Measurements from ENCODE around the gene CTSK. TPM values are rescaled to one million over a fixed set of nuclear protein-coding genes. Genes with fewer than 3 reads are reported as not detected.
"Not testable (repeated sequence)": the region's sequence is repeated elsewhere in the genome, so short reads cannot be mapped to it uniquely, and the experiment has no call there.

Gene CTSK
- total RNA-seq, 1 experiment from 2014 or later: 3.5 TPM

GRCh38 chr1:150796374-150796773 is 11.7 kb downstream of the CTSK start:
- Histone ChIP-seq H3K4me2 (ENCODE audit: low read length) (no peak overlapping the region), H3K9ac (ENCODE audit: low read length) (no peak overlapping the region), H3K36me3 (ENCODE audit: control insufficient read depth in 1 of 2, insufficient read depth in 2 of 2, low read length in 2 of 2) (no peaks in the 10 kb centered on the region), H3K79me2 (ENCODE audit: insufficient read depth, low read length) (no peaks in the 10 kb centered on the region), H3K9me2 (ENCODE audit: insufficient read depth) (no peaks in the 10 kb centered on the region), H3K4me1 (ENCODE audit: control insufficient read depth in 1 of 2, insufficient read depth in 2 of 2, low read length in 2 of 2) (no peaks in the 10 kb centered on the region), H3K9me3 (ENCODE audit: control insufficient read depth in 1 of 2, insufficient read depth in 1 of 2, low read depth in 1 of 2, low read length in 2 of 2) (no peaks in the 10 kb centered on the region), H4K20me1 (ENCODE audit: insufficient read depth) (no peaks in the 10 kb centered on the region), H3K27me3 (ENCODE audit: insufficient read depth, low read length) (no peaks in the 10 kb centered on the region), H3K4me3 (replicated peaks in 1 of 2; ENCODE audit: low read depth in 1 of 2, low read length in 2 of 2) (no peak overlapping the region), H3K27ac (ENCODE audit: low read depth, low read length) (no peak overlapping the region), H2AFZ (ENCODE audit: low read depth, low read length, poor library complexity, severe bottlenecking) (no peak overlapping the region)
- RAD21 ChIA-PET (ENCODE audit: low non-redundant PET in 1 of 2, low total read pairs in 2 of 2, uncharacterized antibody in 2 of 2, unreplicated experiment in 2 of 2): no interaction called here
- no TSS peak for BruUV-seq (replicated peaks)
- intact Hi-C loops (cut with micrococcal nuclease): no loop called here
- ATAC-seq: no peak
- TF ChIP-seq FOSL1 (IDR thresholded peaks at IDR 0.05; ENCODE audit: low read depth): no peak
- no peak for TF ChIP-seq CEBPB (IDR thresholded peaks at IDR 0.05; ENCODE audit: low read depth)
- no peak for TF ChIP-seq EGR1 (IDR thresholded peaks at IDR 0.05; ENCODE audit: low read depth)
- TF ChIP-seq MAX (IDR thresholded peaks at IDR 0.05): no peak
- no peak for TF ChIP-seq ELF1 (IDR thresholded peaks at IDR 0.05; ENCODE audit: borderline replicate concordance, low read depth)
- no peak for TF ChIP-seq POLR2AphosphoS5 (IDR thresholded peaks at IDR 0.05; ENCODE audit: low read depth, low read length)
- no peak for TF ChIP-seq EZH2 (IDR thresholded peaks at IDR 0.05)
- no peak for TF ChIP-seq JUND (IDR thresholded peaks at IDR 0.05)
- no peak for TF ChIP-seq SIN3A (IDR thresholded peaks at IDR 0.05; ENCODE audit: low read depth)
- no peak for TF ChIP-seq POLR2A (IDR thresholded peaks at IDR 0.05; ENCODE audit: borderline replicate concordance, extremely low read depth, insufficient read depth, insufficient read length)
- no peak for TF ChIP-seq RAD21 (IDR thresholded peaks at IDR 0.05; ENCODE audit: low read depth)
- TF ChIP-seq CBX3 (IDR thresholded peaks at IDR 0.05; ENCODE audit: low read depth): no peak
- no peak for TF ChIP-seq CTCF (IDR thresholded peaks at IDR 0.05 in 2 of 3, conservative IDR thresholded peaks at IDR 0.05 in 1 of 3; ENCODE audit: borderline replicate concordance in 1 of 3, insufficient read depth in 1 of 3, low read depth in 2 of 3, low read length in 2 of 3)
- no peak for TF ChIP-seq TCF7L2 (IDR thresholded peaks at IDR 0.05; ENCODE audit: borderline replicate concordance, extremely low read depth, insufficient read depth, insufficient read length)
- TF ChIP-seq EZH2phosphoT487 (IDR thresholded peaks at IDR 0.05; ENCODE audit: borderline replicate concordance): no peak
- no peak for TF ChIP-seq SRF (IDR thresholded peaks at IDR 0.05; ENCODE audit: low read depth)
- no peak for TF ChIP-seq ZNF274 (IDR thresholded peaks at IDR 0.05; ENCODE audit: low read depth, low read length)
- no peak for TF ChIP-seq SP1 (IDR thresholded peaks at IDR 0.05; ENCODE audit: low read depth)
- no peak for TF ChIP-seq ATF3 (IDR thresholded peaks at IDR 0.05)
- TF ChIP-seq, protein P1, sequence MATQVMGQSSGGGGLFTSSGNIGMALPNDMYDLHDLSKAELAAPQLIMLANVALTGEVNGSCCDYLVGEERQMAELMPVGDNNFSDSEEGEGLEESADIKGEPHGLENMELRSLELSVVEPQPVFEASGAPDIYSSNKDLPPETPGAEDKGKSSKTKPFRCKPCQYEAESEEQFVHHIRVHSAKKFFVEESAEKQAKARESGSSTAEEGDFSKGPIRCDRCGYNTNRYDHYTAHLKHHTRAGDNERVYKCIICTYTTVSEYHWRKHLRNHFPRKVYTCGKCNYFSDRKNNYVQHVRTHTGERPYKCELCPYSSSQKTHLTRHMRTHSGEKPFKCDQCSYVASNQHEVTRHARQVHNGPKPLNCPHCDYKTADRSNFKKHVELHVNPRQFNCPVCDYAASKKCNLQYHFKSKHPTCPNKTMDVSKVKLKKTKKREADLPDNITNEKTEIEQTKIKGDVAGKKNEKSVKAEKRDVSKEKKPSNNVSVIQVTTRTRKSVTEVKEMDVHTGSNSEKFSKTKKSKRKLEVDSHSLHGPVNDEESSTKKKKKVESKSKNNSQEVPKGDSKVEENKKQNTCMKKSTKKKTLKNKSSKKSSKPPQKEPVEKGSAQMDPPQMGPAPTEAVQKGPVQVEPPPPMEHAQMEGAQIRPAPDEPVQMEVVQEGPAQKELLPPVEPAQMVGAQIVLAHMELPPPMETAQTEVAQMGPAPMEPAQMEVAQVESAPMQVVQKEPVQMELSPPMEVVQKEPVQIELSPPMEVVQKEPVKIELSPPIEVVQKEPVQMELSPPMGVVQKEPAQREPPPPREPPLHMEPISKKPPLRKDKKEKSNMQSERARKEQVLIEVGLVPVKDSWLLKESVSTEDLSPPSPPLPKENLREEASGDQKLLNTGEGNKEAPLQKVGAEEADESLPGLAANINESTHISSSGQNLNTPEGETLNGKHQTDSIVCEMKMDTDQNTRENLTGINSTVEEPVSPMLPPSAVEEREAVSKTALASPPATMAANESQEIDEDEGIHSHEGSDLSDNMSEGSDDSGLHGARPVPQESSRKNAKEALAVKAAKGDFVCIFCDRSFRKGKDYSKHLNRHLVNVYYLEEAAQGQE (IDR thresholded peaks at IDR 0.05; ENCODE audit: low read depth): no peak
- DNase-seq (ENCODE audit: low read depth, low spot score): no peak
- CTCF ChIA-PET: no interaction called here
- POLR2A ChIA-PET: no interaction called here

GRCh38 chr1:150793778-150794177 is 14.3 kb downstream of the CTSK start:
- H3K27me3 ChIP-seq (ENCODE audit: insufficient read depth, low read length); H3K36me3 ChIP-seq (ENCODE audit: control insufficient read depth in 1 of 2, insufficient read depth in 2 of 2, low read length in 2 of 2); H3K9me2 ChIP-seq (ENCODE audit: insufficient read depth); H2AFZ ChIP-seq (ENCODE audit: low read depth, low read length, poor library complexity, severe bottlenecking); BruUV-seq (replicated peaks); H3K27ac ChIP-seq (ENCODE audit: low read depth, low read length); DNase-seq (ENCODE audit: low read depth, low spot score); H3K4me1 ChIP-seq (ENCODE audit: control insufficient read depth in 1 of 2, insufficient read depth in 2 of 2, low read length in 2 of 2); ATAC-seq; POLR2A ChIA-PET; H3K9ac ChIP-seq (ENCODE audit: low read length); CTCF ChIA-PET; H3K79me2 ChIP-seq (ENCODE audit: insufficient read depth, low read length); H3K4me3 ChIP-seq (replicated peaks in 1 of 2; ENCODE audit: low read depth in 1 of 2, low read length in 2 of 2); H4K20me1 ChIP-seq (ENCODE audit: insufficient read depth); H3K9me3 ChIP-seq (ENCODE audit: control insufficient read depth in 1 of 2, insufficient read depth in 1 of 2, low read depth in 1 of 2, low read length in 2 of 2); H3K4me2 ChIP-seq (ENCODE audit: low read length); intact Hi-C loops (cut with micrococcal nuclease); RAD21 ChIA-PET (ENCODE audit: low non-redundant PET in 1 of 2, low total read pairs in 2 of 2, uncharacterized antibody in 2 of 2, unreplicated experiment in 2 of 2): not testable (repeated sequence)
